ENCODE results near the gene GNAT2.

Gene GNAT2

DNA sequence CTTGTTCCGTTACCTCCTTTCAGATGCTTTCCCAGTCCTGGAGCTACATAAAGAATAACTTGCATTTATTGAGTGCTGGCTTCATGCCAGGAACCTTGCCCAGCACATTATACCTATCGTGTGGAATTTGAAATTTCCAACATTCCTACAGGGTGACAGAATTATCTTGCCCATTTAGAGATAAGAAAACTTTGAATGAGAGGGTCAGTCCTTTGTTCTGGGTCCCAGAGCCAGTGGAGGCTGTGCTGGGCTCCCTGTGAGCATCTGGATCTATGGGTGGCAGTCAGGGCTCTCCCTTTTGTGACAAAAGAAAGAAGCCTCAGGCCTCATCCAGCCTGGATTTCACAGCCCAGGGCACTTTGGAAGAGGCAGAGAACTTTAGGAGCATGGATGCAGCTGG lies 39.7 kb upstream of the GNAT2 start:
- H3K4me1 ChIP-seq (ENCODE audit: control insufficient read depth, insufficient read depth, low read length): no peaks in the 10 kb centered on the region
- H3K9me3 ChIP-seq (ENCODE audit: control insufficient read depth, insufficient read depth, low read depth, low read length): no peaks in the 10 kb centered on the region
- ChIA-PET CTCF (interaction anchor here (0.7 to 5.8 kb wide), 4 partner anchors 15 to 395 kb away, joined by 3 to 27 read pairs (median 4); no protein-coding TSS in a partner anchor), POLR2A (interaction anchor here (0.9 kb wide), 1 partner anchor 111 kb away, joined by 3 read pairs; the partner anchor contains the start of gene GNAI3)
- no peak overlapping the region for H3K4me3 ChIP-seq (ENCODE audit: low read depth, low read length)
- no peak overlapping the region for H3K27ac ChIP-seq (ENCODE audit: extremely low read depth, low read depth, low read length)
- TF ChIP-seq ZFP3 (tag by site-specific recombination; IDR thresholded peaks at IDR 0.05; ENCODE audit: low read depth) (no peak), ZNF292 (tag by site-specific recombination; IDR thresholded peaks at IDR 0.05; ENCODE audit: borderline replicate concordance, low read depth) (no peak), ZNF514 (tag by site-specific recombination; IDR thresholded peaks at IDR 0.05) (no peak), ZNF2 (tag by site-specific recombination; IDR thresholded peaks at IDR 0.05) (no peak), TCF7L2 (IDR thresholded peaks at IDR 0.05; ENCODE audit: borderline replicate concordance, low read depth, low read length) (no peak), WT1 (tag by site-specific recombination; IDR thresholded peaks at IDR 0.05) (no peak)
- TF ChIP-seq, protein P1, sequence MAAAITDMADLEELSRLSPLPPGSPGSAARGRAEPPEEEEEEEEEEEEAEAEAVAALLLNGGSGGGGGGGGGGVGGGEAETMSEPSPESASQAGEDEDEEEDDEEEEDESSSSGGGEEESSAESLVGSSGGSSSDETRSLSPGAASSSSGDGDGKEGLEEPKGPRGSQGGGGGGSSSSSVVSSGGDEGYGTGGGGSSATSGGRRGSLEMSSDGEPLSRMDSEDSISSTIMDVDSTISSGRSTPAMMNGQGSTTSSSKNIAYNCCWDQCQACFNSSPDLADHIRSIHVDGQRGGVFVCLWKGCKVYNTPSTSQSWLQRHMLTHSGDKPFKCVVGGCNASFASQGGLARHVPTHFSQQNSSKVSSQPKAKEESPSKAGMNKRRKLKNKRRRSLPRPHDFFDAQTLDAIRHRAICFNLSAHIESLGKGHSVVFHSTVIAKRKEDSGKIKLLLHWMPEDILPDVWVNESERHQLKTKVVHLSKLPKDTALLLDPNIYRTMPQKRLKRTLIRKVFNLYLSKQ (tag by site-specific recombination; IDR thresholded peaks at IDR 0.05; ENCODE audit: borderline replicate concordance): no peak
- TF ChIP-seq, protein P2, sequence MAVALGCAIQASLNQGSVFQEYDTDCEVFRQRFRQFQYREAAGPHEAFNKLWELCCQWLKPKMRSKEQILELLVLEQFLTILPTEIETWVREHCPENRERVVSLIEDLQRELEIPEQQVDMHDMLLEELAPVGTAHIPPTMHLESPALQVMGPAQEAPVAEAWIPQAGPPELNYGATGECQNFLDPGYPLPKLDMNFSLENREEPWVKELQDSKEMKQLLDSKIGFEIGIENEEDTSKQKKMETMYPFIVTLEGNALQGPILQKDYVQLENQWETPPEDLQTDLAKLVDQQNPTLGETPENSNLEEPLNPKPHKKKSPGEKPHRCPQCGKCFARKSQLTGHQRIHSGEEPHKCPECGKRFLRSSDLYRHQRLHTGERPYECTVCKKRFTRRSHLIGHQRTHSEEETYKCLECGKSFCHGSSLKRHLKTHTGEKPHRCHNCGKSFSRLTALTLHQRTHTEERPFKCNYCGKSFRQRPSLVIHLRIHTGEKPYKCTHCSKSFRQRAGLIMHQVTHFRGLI (tag by site-specific recombination; IDR thresholded peaks at IDR 0.05): no peak
- TF ChIP-seq, protein P3, sequence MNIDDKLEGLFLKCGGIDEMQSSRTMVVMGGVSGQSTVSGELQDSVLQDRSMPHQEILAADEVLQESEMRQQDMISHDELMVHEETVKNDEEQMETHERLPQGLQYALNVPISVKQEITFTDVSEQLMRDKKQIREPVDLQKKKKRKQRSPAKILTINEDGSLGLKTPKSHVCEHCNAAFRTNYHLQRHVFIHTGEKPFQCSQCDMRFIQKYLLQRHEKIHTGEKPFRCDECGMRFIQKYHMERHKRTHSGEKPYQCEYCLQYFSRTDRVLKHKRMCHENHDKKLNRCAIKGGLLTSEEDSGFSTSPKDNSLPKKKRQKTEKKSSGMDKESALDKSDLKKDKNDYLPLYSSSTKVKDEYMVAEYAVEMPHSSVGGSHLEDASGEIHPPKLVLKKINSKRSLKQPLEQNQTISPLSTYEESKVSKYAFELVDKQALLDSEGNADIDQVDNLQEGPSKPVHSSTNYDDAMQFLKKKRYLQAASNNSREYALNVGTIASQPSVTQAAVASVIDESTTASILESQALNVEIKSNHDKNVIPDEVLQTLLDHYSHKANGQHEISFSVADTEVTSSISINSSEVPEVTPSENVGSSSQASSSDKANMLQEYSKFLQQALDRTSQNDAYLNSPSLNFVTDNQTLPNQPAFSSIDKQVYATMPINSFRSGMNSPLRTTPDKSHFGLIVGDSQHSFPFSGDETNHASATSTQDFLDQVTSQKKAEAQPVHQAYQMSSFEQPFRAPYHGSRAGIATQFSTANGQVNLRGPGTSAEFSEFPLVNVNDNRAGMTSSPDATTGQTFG (tag by site-specific recombination; IDR thresholded peaks at IDR 0.05; ENCODE audit: borderline replicate concordance): no peak
- no peaks in the 10 kb centered on the region for H3K36me3 ChIP-seq (ENCODE audit: control insufficient read depth in 2 of 2, insufficient read depth in 1 of 2, low read length in 2 of 2)

DNA sequence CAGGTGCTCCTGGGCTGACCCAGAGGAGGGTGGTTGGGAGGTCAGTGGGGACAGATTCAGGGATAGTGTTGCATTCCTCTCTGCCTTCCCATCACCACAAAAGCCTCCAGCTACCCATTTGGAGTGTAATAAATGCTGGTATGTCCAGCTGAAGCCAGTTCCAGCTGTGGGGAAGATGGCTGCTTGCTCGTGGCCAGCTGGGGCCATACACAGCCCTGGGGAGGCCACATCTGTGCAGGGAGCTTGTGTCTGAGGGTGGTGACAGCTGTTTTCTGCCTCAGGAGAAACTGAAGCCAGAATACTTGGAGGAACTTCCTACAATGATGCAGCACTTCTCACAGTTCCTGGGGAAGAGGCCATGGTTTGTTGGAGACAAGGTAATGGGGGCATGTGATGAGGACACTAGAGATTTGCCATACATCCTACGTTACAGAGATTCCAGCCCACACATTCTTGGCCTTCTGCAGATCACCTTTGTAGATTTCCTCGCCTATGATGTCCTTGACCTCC lies 39.2 kb upstream of the GNAT2 start:
- H3K36me3 ChIP-seq (ENCODE audit: control insufficient read depth in 2 of 2, insufficient read depth in 1 of 2, low read length in 2 of 2): no peaks in the 10 kb centered on the region
- H3K27ac ChIP-seq (ENCODE audit: extremely low read depth, low read depth, low read length): no peak overlapping the region
- TF ChIP-seq HOXC10 (CRISPR knock-in tag; IDR thresholded peaks at IDR 0.05): no peak
- TF ChIP-seq, protein P4, sequence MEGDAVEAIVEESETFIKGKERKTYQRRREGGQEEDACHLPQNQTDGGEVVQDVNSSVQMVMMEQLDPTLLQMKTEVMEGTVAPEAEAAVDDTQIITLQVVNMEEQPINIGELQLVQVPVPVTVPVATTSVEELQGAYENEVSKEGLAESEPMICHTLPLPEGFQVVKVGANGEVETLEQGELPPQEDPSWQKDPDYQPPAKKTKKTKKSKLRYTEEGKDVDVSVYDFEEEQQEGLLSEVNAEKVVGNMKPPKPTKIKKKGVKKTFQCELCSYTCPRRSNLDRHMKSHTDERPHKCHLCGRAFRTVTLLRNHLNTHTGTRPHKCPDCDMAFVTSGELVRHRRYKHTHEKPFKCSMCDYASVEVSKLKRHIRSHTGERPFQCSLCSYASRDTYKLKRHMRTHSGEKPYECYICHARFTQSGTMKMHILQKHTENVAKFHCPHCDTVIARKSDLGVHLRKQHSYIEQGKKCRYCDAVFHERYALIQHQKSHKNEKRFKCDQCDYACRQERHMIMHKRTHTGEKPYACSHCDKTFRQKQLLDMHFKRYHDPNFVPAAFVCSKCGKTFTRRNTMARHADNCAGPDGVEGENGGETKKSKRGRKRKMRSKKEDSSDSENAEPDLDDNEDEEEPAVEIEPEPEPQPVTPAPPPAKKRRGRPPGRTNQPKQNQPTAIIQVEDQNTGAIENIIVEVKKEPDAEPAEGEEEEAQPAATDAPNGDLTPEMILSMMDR (tag by site-specific recombination; IDR thresholded peaks at IDR 0.05): no peak
- no peaks in the 10 kb centered on the region for H3K9me3 ChIP-seq (ENCODE audit: control insufficient read depth, insufficient read depth, low read depth, low read length)
- POLR2A ChIA-PET: no interaction called here
- H3K4me1 ChIP-seq (ENCODE audit: control insufficient read depth, insufficient read depth, low read length): no peaks in the 10 kb centered on the region
- H3K4me3 ChIP-seq (ENCODE audit: low read depth, low read length): no peak overlapping the region
- CTCF ChIA-PET: interaction anchor here (0.7 to 5.8 kb wide), 9 partner anchors 9 to 396 kb away, joined by 3 to 27 read pairs (median 4); partner anchors contain the start of gene AHCYL1

DNA sequence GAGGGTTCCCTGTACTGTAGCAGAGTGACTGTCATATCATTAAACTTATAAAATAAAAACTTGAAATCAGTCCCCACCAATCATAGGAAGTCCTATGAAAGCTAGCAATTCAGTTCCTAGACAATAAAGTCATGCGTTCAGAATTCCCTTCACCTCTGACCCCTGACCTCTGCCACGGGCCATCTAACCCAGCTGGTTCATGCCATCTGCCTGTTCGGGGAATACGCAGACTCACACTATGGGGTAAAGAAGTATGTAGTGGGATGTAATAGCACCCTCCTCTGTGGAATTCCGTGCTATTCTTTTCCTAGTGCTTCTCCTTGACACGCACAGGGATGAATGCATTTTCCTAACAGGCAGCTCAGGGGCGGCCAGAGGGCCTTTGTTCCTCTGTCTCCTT lies 38.6 kb upstream of the GNAT2 start:
- Histone ChIP-seq H3K9me3 (ENCODE audit: control insufficient read depth, insufficient read depth, low read depth, low read length) (no peaks in the 10 kb centered on the region), H3K36me3 (ENCODE audit: control insufficient read depth in 2 of 2, insufficient read depth in 1 of 2, low read length in 2 of 2) (no peaks in the 10 kb centered on the region), H3K4me1 (ENCODE audit: control insufficient read depth, insufficient read depth, low read length) (no peaks in the 10 kb centered on the region), H3K27ac (ENCODE audit: extremely low read depth, low read depth, low read length) (no peak overlapping the region), H3K4me3 (ENCODE audit: low read depth, low read length) (no peak overlapping the region)
- ChIA-PET CTCF (interaction anchor here (0.5 to 5.8 kb wide), 8 partner anchors 9 to 326 kb away, joined by 3 to 27 read pairs (median 4); partner anchors contain the start of gene AHCYL1), POLR2A (no interaction called here)
- TF ChIP-seq, protein P5, sequence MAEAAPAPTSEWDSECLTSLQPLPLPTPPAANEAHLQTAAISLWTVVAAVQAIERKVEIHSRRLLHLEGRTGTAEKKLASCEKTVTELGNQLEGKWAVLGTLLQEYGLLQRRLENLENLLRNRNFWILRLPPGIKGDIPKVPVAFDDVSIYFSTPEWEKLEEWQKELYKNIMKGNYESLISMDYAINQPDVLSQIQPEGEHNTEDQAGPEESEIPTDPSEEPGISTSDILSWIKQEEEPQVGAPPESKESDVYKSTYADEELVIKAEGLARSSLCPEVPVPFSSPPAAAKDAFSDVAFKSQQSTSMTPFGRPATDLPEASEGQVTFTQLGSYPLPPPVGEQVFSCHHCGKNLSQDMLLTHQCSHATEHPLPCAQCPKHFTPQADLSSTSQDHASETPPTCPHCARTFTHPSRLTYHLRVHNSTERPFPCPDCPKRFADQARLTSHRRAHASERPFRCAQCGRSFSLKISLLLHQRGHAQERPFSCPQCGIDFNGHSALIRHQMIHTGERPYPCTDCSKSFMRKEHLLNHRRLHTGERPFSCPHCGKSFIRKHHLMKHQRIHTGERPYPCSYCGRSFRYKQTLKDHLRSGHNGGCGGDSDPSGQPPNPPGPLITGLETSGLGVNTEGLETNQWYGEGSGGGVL (tag by site-specific recombination; IDR thresholded peaks at IDR 0.05): no peak
- no peak for TF ChIP-seq ZNF23 (tag by site-specific recombination; IDR thresholded peaks at IDR 0.05; ENCODE audit: borderline replicate concordance)
- TF ChIP-seq, protein P6, sequence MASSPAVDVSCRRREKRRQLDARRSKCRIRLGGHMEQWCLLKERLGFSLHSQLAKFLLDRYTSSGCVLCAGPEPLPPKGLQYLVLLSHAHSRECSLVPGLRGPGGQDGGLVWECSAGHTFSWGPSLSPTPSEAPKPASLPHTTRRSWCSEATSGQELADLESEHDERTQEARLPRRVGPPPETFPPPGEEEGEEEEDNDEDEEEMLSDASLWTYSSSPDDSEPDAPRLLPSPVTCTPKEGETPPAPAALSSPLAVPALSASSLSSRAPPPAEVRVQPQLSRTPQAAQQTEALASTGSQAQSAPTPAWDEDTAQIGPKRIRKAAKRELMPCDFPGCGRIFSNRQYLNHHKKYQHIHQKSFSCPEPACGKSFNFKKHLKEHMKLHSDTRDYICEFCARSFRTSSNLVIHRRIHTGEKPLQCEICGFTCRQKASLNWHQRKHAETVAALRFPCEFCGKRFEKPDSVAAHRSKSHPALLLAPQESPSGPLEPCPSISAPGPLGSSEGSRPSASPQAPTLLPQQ (tag by site-specific recombination; IDR thresholded peaks at IDR 0.05): no peak
- TF ChIP-seq ZNF501 (tag by site-specific recombination; IDR thresholded peaks at IDR 0.05): no peak
- TF ChIP-seq, protein P7, sequence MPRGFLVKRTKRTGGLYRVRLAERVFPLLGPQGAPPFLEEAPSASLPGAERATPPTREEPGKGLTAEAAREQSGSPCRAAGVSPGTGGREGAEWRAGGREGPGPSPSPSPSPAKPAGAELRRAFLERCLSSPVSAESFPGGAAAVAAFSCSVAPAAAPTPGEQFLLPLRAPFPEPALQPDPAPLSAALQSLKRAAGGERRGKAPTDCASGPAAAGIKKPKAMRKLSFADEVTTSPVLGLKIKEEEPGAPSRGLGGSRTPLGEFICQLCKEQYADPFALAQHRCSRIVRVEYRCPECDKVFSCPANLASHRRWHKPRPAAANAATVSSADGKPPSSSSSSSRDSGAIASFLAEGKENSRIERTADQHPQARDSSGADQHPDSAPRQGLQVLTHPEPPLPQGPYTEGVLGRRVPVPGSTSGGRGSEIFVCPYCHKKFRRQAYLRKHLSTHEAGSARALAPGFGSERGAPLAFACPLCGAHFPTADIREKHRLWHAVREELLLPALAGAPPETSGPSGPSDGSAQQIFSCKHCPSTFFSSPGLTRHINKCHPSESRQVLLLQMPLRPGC (tag by site-specific recombination; IDR thresholded peaks at IDR 0.05): no peak
- TF ChIP-seq ZNF2 (tag by site-specific recombination; IDR thresholded peaks at IDR 0.05): no peak
- TF ChIP-seq ZNF175 (tag by site-specific recombination; IDR thresholded peaks at IDR 0.05): no peak
